T-helper 2 cell (primary cell): ENCODE results near the gene TUBGCP5.
"Not testable (repeated sequence)": the region's sequence is repeated elsewhere in the genome, so short reads cannot be mapped to it uniquely, and the experiment has no call there.

Experiments used
- DNase-seq, 5 experiments: peaks; one replicate each; pipeline versions ENCODE4 v3.0.0 to v3.0.0-alpha.2; 2012 to 2022

Gene TUBGCP5

GRCh38 chr15:23041736-23042135 lies 2.4 kb upstream of the TUBGCP5 start:
- not testable (repeated sequence) for DNase-seq

DNA sequence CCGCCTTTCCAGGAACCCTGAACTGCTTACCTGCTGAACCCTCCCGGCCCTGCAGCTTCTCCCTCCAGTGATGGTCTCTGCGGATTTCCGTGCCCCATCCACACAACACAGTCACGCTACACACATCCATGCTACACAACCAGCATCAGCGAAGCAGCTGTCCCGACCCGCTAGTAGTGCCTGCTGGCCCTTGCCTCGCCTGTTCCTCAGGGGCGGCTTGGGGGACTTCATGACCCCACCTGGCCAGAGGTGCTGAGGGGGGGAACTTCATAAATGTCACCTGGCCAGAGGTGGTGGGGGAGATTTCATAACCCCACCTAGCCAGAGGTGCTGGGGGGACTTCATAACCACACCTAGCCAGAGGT lies 530 bp upstream of the TUBGCP5 start:
- no peak for DNase-seq

DNA sequence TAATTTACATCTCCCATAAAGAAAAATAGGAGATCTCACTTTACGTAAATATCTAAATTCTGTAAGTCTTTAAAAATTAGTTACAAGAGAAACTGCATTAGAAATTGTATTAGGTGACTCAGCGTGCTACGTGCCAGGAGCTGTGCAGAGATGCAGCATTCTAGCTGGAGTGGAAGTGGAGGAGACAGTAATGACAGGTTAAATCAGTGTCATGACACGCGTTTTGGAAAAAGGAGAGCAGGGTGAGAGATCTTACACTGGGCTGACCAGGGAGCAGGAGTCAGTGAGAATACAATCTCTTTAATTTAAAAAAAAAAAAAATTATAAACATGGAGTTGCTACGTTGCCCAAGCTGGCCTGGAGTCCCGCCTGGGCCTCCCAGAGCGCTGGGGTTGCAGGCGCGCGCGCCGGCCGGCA lies 635 bp downstream of the TUBGCP5 start:
- no peak for DNase-seq

DNA sequence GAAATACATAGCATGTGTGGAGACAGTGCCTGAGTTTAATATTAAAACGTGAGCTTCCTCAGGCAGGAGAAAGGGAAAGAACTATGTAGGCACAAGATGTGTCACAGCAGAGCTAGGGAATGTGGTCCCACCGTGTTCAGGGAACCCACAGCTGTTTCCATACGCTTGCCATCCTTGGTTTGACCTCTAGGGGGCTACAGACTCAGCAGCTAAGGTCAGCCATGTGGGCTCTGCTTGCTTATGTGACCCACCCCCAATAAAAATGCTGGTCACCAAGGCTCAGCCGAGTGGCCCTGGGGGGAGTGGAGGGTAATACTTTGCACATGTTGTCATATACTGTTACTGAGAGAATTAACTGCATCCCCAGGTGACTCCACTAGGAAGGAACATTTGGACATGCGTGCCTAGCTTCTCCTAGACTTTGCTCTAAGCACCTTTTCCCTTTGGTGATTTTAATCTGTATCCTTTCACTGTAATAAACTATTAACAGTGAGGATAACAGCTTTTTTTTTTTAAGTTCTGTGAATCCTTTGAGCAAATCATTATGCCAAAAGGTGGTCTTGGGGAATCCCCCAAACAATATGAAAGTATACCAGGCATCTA lies 3.3 kb downstream of the TUBGCP5 start:
- DNase-seq: peak in 3 of 5 experiments; percentile 4 to 59 (median 22)

GRCh38 chr15:23033979-23034378 lies 5.4 kb downstream of the TUBGCP5 start:
- DNase-seq: no peak

DNA sequence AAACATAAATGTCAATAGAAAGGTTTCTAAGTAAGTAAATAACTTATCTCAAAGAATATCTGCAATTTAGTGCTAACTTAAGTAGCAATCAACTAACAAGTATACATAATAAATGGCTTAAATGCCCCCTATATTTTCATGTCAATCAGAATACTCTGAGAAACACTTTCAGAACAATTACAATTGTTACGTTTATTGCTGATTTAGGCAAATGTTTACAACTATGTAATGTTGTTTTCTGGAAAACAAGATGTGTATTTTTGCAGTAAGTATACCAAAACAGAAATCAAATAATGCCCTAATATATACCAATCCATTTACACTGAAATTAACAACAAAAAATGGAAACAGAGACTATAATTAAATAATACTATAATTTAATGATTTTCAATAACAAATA lies 13.2 kb downstream of the TUBGCP5 start:
- DNase-seq: no peak

DNA sequence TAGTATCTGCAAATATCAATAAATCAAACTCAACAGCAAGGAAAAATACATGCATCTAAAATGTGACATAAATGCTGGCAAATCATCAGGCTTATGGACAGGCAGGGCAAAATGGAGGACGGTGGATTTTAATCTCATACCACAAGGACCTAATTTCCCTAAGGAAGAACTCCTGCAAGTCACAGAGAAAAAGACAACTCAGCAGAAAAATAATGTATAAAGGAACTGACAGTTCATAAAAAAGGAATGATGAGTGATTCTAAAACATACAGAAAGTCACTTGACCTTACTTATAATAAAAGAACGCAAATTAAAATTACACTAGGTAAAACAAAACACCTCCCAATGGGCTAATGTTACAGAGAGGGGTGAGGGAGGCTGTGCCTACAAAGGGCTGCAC lies 17.2 kb downstream of the TUBGCP5 start:
- no peak for DNase-seq

DNA sequence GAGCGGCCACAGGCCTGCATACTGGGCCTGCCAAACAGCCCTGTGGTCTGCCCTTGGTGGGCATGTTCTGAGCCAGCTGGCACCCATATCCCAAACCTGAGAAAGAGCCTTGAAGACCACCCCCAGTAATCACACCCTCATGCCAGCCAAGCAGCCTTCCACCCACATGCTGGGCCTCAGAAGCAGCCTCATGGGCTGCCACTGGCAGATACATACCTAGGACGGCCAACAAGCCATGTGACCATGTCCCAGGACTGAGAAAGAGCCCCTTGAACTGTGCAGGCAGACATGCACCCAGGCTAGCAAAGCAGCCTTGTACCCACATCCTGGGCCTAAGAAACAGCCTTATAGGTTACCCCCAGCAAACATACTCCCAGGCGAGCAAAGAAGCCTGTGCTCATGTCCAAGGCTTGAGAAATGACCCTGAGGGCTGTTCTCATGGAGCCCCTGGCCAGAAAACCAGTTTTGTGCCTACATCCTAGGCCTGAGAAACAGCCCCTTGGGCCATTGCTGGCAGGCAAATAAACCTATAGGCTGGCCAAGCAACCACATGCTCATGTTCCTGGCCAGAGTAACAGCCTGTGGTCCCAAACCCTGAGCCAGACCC lies 24.9 kb downstream of the TUBGCP5 start:
- DNase-seq: no peak

- no peak for DNase-seq
Observed at GRCh38 chr15:23013681-23014080, 25.7 kb downstream of the TUBGCP5 start.

DNA sequence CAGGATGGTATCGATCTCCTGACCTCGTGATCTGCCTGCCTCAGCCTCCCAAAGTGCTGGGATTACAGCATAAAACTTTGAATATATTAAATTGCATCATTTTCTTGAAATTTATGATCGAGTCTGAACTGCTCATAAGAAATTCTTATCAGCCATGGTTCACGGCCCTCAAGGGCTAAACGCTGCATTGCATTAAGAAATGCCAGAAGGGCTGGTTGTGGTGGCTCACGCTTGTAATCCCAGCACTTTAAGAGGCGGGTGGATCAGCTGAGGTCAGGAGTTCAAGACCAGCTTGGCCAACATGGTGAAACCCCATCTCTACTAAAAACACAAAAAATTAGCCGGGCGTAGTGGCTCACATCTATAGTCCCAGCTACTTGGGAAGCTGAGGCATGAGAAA lies 26.8 kb downstream of the TUBGCP5 start:
- not testable (repeated sequence) for DNase-seq

- DNase-seq: no peak
Observed at GRCh38 chr15:23003736-23004135, 35.6 kb downstream of the TUBGCP5 start.

GRCh38 chr15:23002920-23003319 lies 36.4 kb downstream of the TUBGCP5 start:
- DNase-seq: no peak

DNA sequence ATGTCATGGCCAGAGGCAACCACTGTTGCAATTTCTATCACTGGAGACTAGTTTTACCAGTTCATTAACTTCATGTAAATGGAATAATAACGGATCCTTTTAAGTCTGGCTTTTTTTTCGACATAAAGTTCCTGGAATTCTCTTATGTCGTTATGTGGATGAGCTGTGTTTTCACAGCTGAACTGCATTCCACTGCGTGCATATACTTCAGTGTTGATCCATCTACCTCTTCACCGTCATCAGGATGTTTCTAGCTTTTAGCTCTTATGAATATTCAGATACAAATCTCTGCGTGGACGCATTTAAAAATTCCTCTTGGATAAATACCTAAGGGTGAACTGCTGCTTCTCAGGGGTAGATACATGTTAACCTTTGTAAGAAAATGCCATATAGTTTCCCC lies 43.6 kb downstream of the TUBGCP5 start:
- DNase-seq: no peak

DNA sequence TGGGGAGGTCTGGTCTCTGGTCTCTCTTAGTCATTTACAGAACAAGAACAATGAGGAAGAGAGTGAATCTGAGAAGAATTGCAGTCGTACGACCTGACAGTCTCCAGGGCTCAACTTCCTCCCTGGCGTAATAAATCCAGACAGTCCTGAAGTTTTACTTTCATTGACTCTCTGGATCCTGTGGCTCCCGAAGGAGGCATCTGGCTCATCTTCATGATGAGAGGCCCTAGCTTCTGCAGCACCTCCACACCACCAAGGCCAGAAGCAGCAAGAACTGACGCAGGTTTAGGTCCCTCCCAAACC lies 47.4 kb downstream of the TUBGCP5 start:
- no peak for DNase-seq

GRCh38 chr15:22989576-22990477 lies 49.5 kb downstream of the TUBGCP5 start:
- no peak for DNase-seq

DNA sequence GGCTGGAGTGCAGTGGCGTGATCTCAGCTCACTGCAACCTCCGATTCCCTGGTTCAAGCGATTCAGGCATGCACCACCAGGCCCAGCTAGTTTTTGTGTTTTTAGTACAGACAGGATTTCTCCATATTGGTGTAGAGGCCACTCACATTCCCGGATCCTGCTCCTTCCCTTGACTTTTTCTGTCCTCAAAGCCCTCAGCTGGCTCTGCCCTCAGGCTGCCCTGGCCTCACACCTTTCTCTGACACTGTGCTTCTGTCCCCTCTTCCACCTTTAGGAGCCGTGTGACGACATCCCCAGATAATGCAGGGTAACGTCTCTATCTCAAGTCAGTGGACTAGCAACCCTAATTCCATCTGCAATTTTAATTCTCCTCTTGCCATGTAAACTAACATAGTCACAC lies 50.6 kb downstream of the TUBGCP5 start:
- DNase-seq: no peak

- not testable (repeated sequence) for DNase-seq
Observed at GRCh38 chr15:22981931-22982330, 57.4 kb downstream of the TUBGCP5 start.

DNA sequence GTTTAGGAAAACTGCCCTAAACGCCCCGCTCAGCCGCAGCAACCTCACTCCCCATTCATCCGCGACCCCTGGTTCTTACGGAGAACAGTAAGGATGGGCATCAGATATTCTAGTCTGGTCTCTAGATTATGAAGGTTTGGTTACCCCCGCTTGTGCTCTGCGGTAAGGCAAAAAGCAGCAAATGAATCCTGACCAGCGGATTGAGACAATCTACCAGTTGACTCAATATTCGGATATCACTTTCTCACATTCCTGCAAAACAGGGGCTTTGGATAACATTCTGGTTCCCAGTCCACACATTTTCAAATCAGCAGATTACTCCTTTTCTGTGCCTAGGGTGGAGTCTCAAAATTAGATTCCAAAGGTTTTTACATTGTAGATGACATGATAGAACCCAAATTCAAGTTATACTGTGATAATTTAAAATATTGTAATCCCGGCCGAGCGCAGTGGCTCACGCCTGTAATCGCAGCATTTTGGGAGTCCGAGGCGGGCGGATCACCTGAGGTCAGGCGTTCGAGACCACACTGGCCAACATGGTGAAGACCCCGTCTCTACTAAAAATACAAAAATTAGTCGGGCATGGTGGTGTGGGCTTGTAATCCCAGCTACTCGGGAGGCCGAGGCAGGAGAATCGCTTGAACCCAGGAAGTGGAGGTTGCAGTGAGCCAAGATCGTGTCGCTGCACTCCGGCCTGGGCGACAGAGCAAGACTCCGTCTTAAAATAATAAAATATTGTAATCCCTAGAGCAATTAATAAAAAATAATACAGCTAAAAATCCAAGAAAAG lies 58.1 kb downstream of the TUBGCP5 start:
- no peak for DNase-seq

DNA sequence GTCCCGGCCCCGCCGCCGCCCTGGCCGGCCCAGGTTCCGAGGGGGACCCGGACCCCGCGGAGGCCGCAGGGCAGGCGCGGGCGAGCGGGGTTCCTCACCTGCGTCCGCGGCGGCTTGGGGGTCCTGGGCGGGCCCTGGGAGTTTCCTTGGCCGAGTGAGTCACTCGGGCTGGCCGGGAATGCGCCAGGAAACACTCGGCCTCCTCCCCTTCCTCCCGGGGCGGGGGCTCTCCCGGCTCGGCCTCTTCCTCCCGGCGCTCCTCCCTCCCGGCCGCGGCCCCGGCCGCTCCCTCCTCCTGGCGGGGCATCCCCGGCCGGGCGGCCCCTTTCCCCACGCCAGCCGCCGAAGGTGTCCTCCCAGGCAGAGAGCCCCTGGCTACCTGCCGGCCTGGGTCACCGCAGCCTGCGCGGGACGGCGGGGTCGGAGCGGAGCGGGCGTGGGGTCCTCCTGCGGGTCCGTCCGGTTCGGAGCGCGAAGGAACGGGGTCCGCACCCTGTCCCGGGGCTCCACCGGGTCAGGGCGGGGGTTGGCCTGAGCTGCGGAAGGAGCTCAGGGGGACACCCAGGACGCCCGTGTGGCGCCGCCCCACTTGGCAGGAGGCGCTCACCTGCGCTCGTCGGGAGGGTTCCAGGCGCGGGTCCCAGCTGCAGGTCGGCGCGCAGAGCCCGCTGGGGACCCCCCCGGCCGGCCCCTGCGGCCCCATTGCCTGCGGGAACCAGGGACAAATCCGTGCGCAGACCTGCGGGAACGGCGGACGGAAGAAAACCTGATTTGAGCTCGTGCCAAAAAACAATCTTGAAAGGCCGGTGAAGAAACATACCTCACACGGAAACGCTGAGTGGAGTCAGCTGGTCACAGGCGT lies 58.9 kb downstream of the TUBGCP5 start, which contains the start of gene CYFIP1:
CYFIP1 (minus strand) TSS at position 180 of the 862 bp plus-strand sequence. CDS start 33,083 bp downstream, outside the sequence.
- peak in 1 of 5 experiments; percentile 3 for DNase-seq

DNA sequence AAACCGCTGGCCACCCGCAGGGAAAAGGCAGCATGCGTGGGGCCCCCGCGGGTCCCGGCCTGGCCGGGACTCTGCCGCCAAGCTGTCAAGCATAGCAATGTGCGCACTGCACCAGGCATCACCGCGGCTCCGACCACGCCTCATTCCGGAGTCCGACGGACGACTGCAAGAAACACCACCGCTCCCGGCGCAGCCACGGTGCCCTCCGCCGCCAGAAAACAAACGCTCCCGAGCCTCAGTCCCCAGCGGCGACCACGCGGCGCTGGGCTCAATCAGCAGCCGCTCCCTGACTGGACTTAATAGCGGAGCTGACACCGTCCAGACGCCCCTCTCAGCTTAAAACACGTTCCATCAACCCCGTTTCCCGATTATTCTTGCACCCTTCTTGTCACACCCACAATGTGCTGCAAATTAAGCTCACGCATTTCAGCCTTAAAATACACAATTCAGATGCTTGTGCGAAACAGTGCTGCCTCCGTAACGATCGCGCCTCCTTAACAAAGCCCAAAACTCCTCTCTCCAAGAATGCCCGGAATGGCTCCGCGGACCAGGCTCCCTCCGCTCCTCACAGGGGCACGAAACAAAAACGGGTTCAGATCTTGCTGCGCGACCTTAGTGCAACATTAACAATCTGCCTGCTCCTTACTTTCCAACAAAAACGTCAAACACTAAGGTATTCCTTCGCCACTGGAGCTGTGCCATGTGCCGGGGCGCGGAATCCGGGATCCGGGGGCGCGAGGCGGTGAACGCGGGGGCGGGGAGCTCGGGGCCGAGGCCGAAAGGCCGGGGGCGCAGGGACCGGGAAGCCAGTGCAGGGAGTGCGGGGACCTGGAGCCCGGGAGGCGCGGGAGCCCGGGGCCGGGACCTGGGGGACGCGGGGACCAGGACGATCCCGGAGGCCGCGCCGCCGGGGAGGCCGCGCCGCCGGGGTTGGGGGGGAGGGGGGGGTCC lies 59.9 kb downstream of the TUBGCP5 start:
- DNase-seq: peak in 1 of 5 experiments; percentile 42
